Neural progenitor cell (in vitro differentiated cells): ENCODE measurements around the gene ST7. TPM values are rescaled to one million over a fixed set of nuclear protein-coding genes. Genes with fewer than 3 reads are reported as not detected.

ENCODE experiments used
- DNase-seq: peaks from one replicate; pipeline ENCODE4 v3.0.0-alpha.2; 2016; ENCODE audit warnings: low spot score
- H2AFZ ChIP-seq: fragments of 200-600 bp; sonication (generic); replicated peaks from 2 replicates; pipeline ENCODE4 v1.6.1; 2016; ENCODE audit warnings: antibody characterized with exemption
- H3F3A ChIP-seq: fragments of 200-600 bp; sonication (generic); 2 replicates; pipeline ENCODE4 v1.6.1; 2016; ENCODE audit warnings: antibody characterized with exemption, low read depth
- H3K27ac ChIP-seq: fragments of 200-600 bp; sonication (generic); 2 replicates; pipeline ENCODE4 v1.5.1; 2016; ENCODE audit warnings: mild to moderate bottlenecking
- H3K27me3 ChIP-seq: fragments of 200-600 bp; sonication (generic); 2 replicates; pipeline ENCODE4 v1.6.1; 2016; ENCODE audit warnings: mild to moderate bottlenecking, moderate library complexity
- H3K36me3 ChIP-seq: fragments of 200-600 bp; sonication (generic); 2 replicates; pipeline ENCODE4 v1.5.1; 2016
- H3K4me1 ChIP-seq: fragments of 200-600 bp; sonication (generic); 2 replicates; pipeline ENCODE4 v1.6.1; 2016; ENCODE audit warnings: mixed run types
- H3K4me2 ChIP-seq: fragments of 200-600 bp; sonication (generic); 2 replicates; pipeline ENCODE4 v1.6.1; 2016
- H3K4me3 ChIP-seq: fragments of 200-600 bp; sonication (generic); 2 replicates; pipeline ENCODE4 v1.5.1; 2016
- H3K79me2 ChIP-seq: fragments of 200-600 bp; sonication (generic); 2 replicates; pipeline ENCODE4 v1.6.1; 2016; ENCODE audit warnings: low read depth
- H3K9ac ChIP-seq: fragments of 200-600 bp; sonication (generic); 2 replicates; pipeline ENCODE4 v1.6.1; 2016
- H3K9me3 ChIP-seq: fragments of 200-600 bp; sonication (generic); 2 replicates; pipeline ENCODE4 v1.5.1; 2016; ENCODE audit warnings: low read depth
- H4K20me1 ChIP-seq: fragments of 200-600 bp; sonication (generic); 2 replicates; pipeline ENCODE4 v1.6.1; 2016; ENCODE audit warnings: low read depth
- H3K27ac Mint-ChIP-seq: 3 replicates; pipeline ENCODE4 v1.8.0; 2021; ENCODE audit warnings: mixed read lengths
- H3K27me3 Mint-ChIP-seq: 2 replicates; pipeline ENCODE4 v1.8.0; 2022; ENCODE audit warnings: low read depth, mild to moderate bottlenecking, inconsistent platforms, moderate library complexity, mixed read lengths; ENCODE audit not compliant: insufficient read depth
- H3K36me3 Mint-ChIP-seq: 3 replicates; pipeline ENCODE4 v1.8.0; 2021; ENCODE audit warnings: mixed read lengths
- H3K4me1 Mint-ChIP-seq: 3 replicates; pipeline ENCODE4 v1.8.0; 2021; ENCODE audit warnings: mixed read lengths
- H3K4me3 Mint-ChIP-seq: 3 replicates; pipeline ENCODE4 v1.8.0; 2021; ENCODE audit warnings: mild to moderate bottlenecking, moderate library complexity, mixed read lengths
- H3K9me3 Mint-ChIP-seq: 3 replicates; pipeline ENCODE4 v1.8.0; 2020; ENCODE audit warnings: mixed read lengths
- EZH2 ChIP-seq: fragments of 200-600 bp; sonication (generic); IDR thresholded peaks from 2 replicates; pipeline ENCODE4 v1.6.1; 2017; ENCODE audit warnings: antibody characterized with exemption, mild to moderate bottlenecking, moderate library complexity
- EZH2phosphoT487 ChIP-seq: fragments of 200-600 bp; sonication (generic); IDR thresholded peaks from 2 replicates; pipeline ENCODE4 v1.6.1; 2017; ENCODE audit warnings: antibody characterized with exemption
- total RNA-seq: library from RNA; depleted of rRNA; stranded (reverse); fragments of >200 nt; gene quantifications from 2 replicates; pipeline ENCODE4 v1.2.3, GENCODE V29; 2015; ENCODE audit warnings: low replicate concordance
- TF ChIP-seq, protein P1 (sequence below): fragments of 200-600 bp; sonication (generic); IDR thresholded peaks from 2 replicates; pipeline ENCODE4 v1.5.1; 2017; ENCODE audit warnings: antibody characterized with exemption, mild to moderate bottlenecking

Gene ST7
- total RNA-seq, 1 donor from 2014 or later: 5.8 TPM

DNA sequence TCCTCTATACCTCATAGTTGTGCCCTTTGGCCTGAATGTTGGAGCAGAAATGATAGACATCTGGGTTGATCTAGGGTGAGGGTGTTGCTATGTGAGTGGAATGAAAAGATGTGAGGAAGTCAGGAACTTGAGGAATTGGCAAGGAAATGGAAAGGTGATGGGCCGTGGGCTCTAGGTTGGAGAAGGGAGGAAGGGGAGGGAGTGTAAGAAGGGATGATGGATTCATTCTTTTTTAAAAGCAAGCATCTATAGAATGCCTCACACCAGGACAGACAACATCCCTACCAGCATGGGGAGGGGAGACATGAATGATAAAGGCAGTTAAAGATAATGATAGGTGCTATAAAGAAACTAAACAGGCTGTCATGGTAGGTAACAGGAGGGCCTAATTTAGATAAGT lies 201.4 kb downstream of the ST7 start:
- Histone ChIP-seq H3K4me3 (no peak overlapping the region), H3K27me3 (no peaks in the 10 kb centered on the region), H3K27ac (no peak overlapping the region), H3K79me2 (no peaks in the 10 kb centered on the region), H2AFZ (no peak overlapping the region), H3K4me1 (no peaks in the 10 kb centered on the region), H3K4me2 (no peak overlapping the region), H3F3A (no peaks in the 10 kb centered on the region), H3K9me3 (no peaks in the 10 kb centered on the region), H4K20me1 (no peaks in the 10 kb centered on the region), H3K9ac (no peak overlapping the region), H3K36me3 (no peaks in the 10 kb centered on the region)
- Mint-ChIP-seq H3K27me3 (no peaks in the 10 kb centered on the region), H3K4me3 (no peak overlapping the region), H3K4me1 (peaks cover 2% of the 10 kb centered on the region), H3K9me3 (no peaks in the 10 kb centered on the region), H3K36me3 (peaks cover 1% of the 10 kb centered on the region), H3K27ac (no peak overlapping the region)
- TF ChIP-seq EZH2: no peak
- DNase-seq: no peak

DNA sequence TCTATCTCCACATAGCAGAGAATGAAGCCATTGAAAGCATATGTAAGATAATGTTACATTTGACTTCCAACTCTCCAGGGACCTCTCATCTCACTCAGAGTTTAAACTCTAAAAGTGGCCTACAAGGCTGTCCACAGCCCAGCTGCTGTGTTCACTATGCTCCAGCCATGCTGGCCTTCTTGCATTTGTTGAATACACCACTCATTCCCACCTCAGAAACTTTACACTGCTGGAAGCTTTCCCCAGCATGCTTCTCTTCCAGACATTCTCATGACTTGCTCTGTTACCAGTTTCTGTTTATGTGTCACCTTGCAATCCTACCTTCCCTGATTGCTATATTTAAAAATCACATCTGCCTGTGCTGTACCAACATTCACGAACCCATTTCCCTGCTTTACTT lies 202.4 kb downstream of the ST7 start:
- Mint-ChIP-seq H3K9me3 (no peaks in the 10 kb centered on the region), H3K27ac (no peak overlapping the region), H3K27me3 (peaks cover 2% of the 10 kb centered on the region), H3K4me1 (peaks cover 2% of the 10 kb centered on the region), H3K4me3 (no peak overlapping the region), H3K36me3 (peaks cover 1% of the 10 kb centered on the region)
- Histone ChIP-seq H3K27me3 (no peaks in the 10 kb centered on the region), H3K79me2 (no peaks in the 10 kb centered on the region), H3K9ac (no peak overlapping the region), H3K4me3 (no peak overlapping the region), H4K20me1 (no peaks in the 10 kb centered on the region), H2AFZ (no peak overlapping the region), H3F3A (no peaks in the 10 kb centered on the region), H3K36me3 (no peaks in the 10 kb centered on the region), H3K27ac (no peak overlapping the region), H3K4me2 (no peak overlapping the region), H3K9me3 (no peaks in the 10 kb centered on the region), H3K4me1 (no peaks in the 10 kb centered on the region)
- TF ChIP-seq EZH2phosphoT487: no peak
- TF ChIP-seq, protein P1, sequence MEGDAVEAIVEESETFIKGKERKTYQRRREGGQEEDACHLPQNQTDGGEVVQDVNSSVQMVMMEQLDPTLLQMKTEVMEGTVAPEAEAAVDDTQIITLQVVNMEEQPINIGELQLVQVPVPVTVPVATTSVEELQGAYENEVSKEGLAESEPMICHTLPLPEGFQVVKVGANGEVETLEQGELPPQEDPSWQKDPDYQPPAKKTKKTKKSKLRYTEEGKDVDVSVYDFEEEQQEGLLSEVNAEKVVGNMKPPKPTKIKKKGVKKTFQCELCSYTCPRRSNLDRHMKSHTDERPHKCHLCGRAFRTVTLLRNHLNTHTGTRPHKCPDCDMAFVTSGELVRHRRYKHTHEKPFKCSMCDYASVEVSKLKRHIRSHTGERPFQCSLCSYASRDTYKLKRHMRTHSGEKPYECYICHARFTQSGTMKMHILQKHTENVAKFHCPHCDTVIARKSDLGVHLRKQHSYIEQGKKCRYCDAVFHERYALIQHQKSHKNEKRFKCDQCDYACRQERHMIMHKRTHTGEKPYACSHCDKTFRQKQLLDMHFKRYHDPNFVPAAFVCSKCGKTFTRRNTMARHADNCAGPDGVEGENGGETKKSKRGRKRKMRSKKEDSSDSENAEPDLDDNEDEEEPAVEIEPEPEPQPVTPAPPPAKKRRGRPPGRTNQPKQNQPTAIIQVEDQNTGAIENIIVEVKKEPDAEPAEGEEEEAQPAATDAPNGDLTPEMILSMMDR: no peak
- TF ChIP-seq EZH2: no peak
- DNase-seq: no peak

- DNase-seq: no peak
- Mint-ChIP-seq H3K36me3 (no peaks in the 10 kb centered on the region), H3K4me3 (no peak overlapping the region), H3K27ac (no peak overlapping the region), H3K9me3 (no peaks in the 10 kb centered on the region), H3K4me1 (no peaks in the 10 kb centered on the region), H3K27me3 (peaks cover 2% of the 10 kb centered on the region)
- no peak overlapping the region for H3K9ac ChIP-seq
- no peaks in the 10 kb centered on the region for H3K4me1 ChIP-seq
- no peaks in the 10 kb centered on the region for H3K79me2 ChIP-seq
- no peaks in the 10 kb centered on the region for H4K20me1 ChIP-seq
- no peak overlapping the region for H3K4me2 ChIP-seq
- H3K9me3 ChIP-seq: no peaks in the 10 kb centered on the region
- H3F3A ChIP-seq: no peaks in the 10 kb centered on the region
- H3K4me3 ChIP-seq: no peak overlapping the region
- no peaks in the 10 kb centered on the region for H3K27me3 ChIP-seq
- no peaks in the 10 kb centered on the region for H3K36me3 ChIP-seq
- H3K27ac ChIP-seq: no peak overlapping the region
- TF ChIP-seq, protein P1: no peak
- TF ChIP-seq EZH2phosphoT487: no peak
- no peak for TF ChIP-seq EZH2
- H2AFZ ChIP-seq: no peak overlapping the region
These were observed 204.2 kb downstream of the ST7 start for GRCh38 chr7:117157241-117158209.
